Measurements from ENCODE around the gene PDSS2. TPM values are rescaled to one million over a fixed set of nuclear protein-coding genes. Genes with fewer than 3 reads are reported as not detected.

The PDSS2 gene
- total and polyA plus RNA-seq, 4 donors, result 10.5 to 20.9 (median 16.0) TPM

GRCh38 chr6:107345393-107345792 lies 114.0 kb downstream of the PDSS2 start:
- no peak for DNase-seq (ENCODE audit: low spot score)
- Histone ChIP-seq H3K27me3 (ENCODE audit: control insufficient read depth in 4 of 4, insufficient read depth in 4 of 4, low read length in 3 of 4) (no peaks in the 10 kb centered on the region), H3K4me3 (ENCODE audit: low read depth in 1 of 3, low read length in 3 of 3) (no peak overlapping the region), H3K9ac (ENCODE audit: low read depth in 1 of 2, low read length in 2 of 2) (no peak overlapping the region), H3K9me3 (ENCODE audit: control insufficient read depth in 4 of 4, low read length in 3 of 4) (no peaks in the 10 kb centered on the region), H3K27ac (ENCODE audit: low read depth in 1 of 2, low read length in 2 of 2) (no peak overlapping the region), H3K36me3 (ENCODE audit: control insufficient read depth in 4 of 4, insufficient read depth in 3 of 4, low read depth in 1 of 4, low read length in 3 of 4) (peaks cover 0 to 3% (median 0%) of the 10 kb centered on the region in 4 donors), H3K4me1 (ENCODE audit: control insufficient read depth in 4 of 4, insufficient read depth in 4 of 4, low read length in 3 of 4) (no peaks in the 10 kb centered on the region)
- TF ChIP-seq REST (IDR thresholded peaks at IDR 0.05) (no peak), HNF4A (conservative IDR thresholded peaks at IDR 0.05) (no peak), ZBTB33 (IDR thresholded peaks at IDR 0.05) (no peak)

- Histone ChIP-seq H3K27ac (ENCODE audit: low read depth in 1 of 2, low read length in 2 of 2) (no peak overlapping the region), H3K27me3 (ENCODE audit: control insufficient read depth in 4 of 4, insufficient read depth in 4 of 4, low read length in 3 of 4) (no peaks in the 10 kb centered on the region), H3K9ac (ENCODE audit: low read depth in 1 of 2, low read length in 2 of 2) (no peak overlapping the region), H3K4me3 (ENCODE audit: low read depth in 1 of 3, low read length in 3 of 3) (no peak overlapping the region), H3K9me3 (ENCODE audit: control insufficient read depth in 4 of 4, low read length in 3 of 4) (no peaks in the 10 kb centered on the region), H3K36me3 (ENCODE audit: control insufficient read depth in 4 of 4, insufficient read depth in 3 of 4, low read depth in 1 of 4, low read length in 3 of 4) (peaks cover 0 to 3% (median 0%) of the 10 kb centered on the region in 4 donors), H3K4me1 (ENCODE audit: control insufficient read depth in 4 of 4, insufficient read depth in 4 of 4, low read length in 3 of 4) (no peaks in the 10 kb centered on the region)
- WGBS, result 94% methylated on average over 2 of the region's 2 CpGs
- TF ChIP-seq YY1 (IDR thresholded peaks at IDR 0.05) (no peak), JUND (IDR thresholded peaks at IDR 0.05) (no peak), RAD21 (IDR thresholded peaks at IDR 0.05) (no peak), RXRA (IDR thresholded peaks at IDR 0.05) (no peak), SP1 (IDR thresholded peaks at IDR 0.05) (no peak), NR2F2 (IDR thresholded peaks at IDR 0.05) (no peak), REST (IDR thresholded peaks at IDR 0.05) (no peak), GABPA (IDR thresholded peaks at IDR 0.05 in 1 of 2, conservative IDR thresholded peaks at IDR 0.05 in 1 of 2) (no peak), FOXA1 (IDR thresholded peaks at IDR 0.05) (no peak)
- DNase-seq (ENCODE audit: low spot score), result no peak
Measured at GRCh38 chr6:107344981-107345380, 114.4 kb downstream of the PDSS2 start.
